K562 (cell line): ENCODE results near the gene ABI3BP. TPM values are rescaled to one million over a fixed set of nuclear protein-coding genes. Genes with fewer than 3 reads are reported as not detected.
A peak's percentile ranks its signal among the peaks of the same experiment; 100 is the strongest.

ENCODE experiments used
- ATAC-seq: fragments of 200-7000 bp; cut with Tn5 transposase; 3 replicates; pipeline ENCODE4 v1.9.1; 2020; ENCODE audit warnings: moderate library complexity
- BruUV-seq: library from RNA; stranded (reverse); fragments of 400-500 nt; replicated peaks from 2 replicates; lab custom pipeline; 2021; lab: Mats Ljungman, UMichigan
- CTCF ChIA-PET: fragments of 300-600 bp; formaldehyde crosslinking; extraction: SDS; loops from one replicate; lab custom pipeline; 2021; ENCODE audit warnings: low intra/inter-chr PET ratio; lab: Yijun Ruan, JAX
- POLR2A ChIA-PET: fragments of 300-600, 350-650 bp; sonication (Branson Sonifier 250); formaldehyde crosslinking; extraction: SDS; loops from one replicate; lab custom pipeline; 2021; ENCODE audit warnings: antibody characterized with exemption, inconsistent platforms; lab: Yijun Ruan, JAX
- DNase-seq, 4 experiments: peaks; one replicate each; pipeline versions ENCODE4 v3.0.0 to v3.0.0-alpha.2; 2011 to 2018; ENCODE audit warnings: low spot score in 3 of 4, mixed read lengths in 3 of 4; ENCODE audit errors: extremely low read depth in 1 of 4
- FAIRE-seq: peaks from 2 replicates; lab custom pipeline; 2011; peaks lifted over from hg19 to GRCh38; lab: Jason Lieb, UNC
- H2AFZ ChIP-seq: 2 replicates; pipeline ENCODE4 v1.6.0; 2011; ENCODE audit warnings: low read depth, low read length, control low read depth, inconsistent platforms
- H3K27ac ChIP-seq: fragments of 200-600 bp; 3 replicates; pipeline ENCODE4 v1.8.0; 2011; ENCODE audit warnings: low read depth, mild to moderate bottlenecking, control low read depth, inconsistent platforms, low read length, moderate library complexity, mixed read lengths; ENCODE audit errors: extremely low read depth
- H3K27me3 ChIP-seq, 2 experiments: fragments of 300-600 bp in 1 of 2; 2 replicates in 1 of 2; 3 replicates in 1 of 2; pipeline versions ENCODE4 v1.6.0 to v1.8.0; 2011; ENCODE audit warnings: inconsistent platforms in 2 of 2, low read length in 2 of 2, mild to moderate bottlenecking in 1 of 2, mixed read lengths in 1 of 2, moderate library complexity in 1 of 2; ENCODE audit not compliant: control insufficient read depth in 2 of 2, insufficient read depth in 2 of 2
- H3K36me3 ChIP-seq: fragments of 300-600 bp; 3 replicates; pipeline ENCODE4 v1.8.0; 2011; ENCODE audit warnings: mild to moderate bottlenecking, low read length, inconsistent platforms; ENCODE audit not compliant: control insufficient read depth, insufficient read depth
- H3K4me1 ChIP-seq, 2 experiments: fragments of 200-600 bp in 1 of 2; replicated peaks in 1 of 2; 2 replicates in 1 of 2; 3 replicates in 1 of 2; pipeline versions ENCODE4 v1.5.1 to v1.8.0; 2011; ENCODE audit warnings: inconsistent platforms in 2 of 2, low read length in 2 of 2, mild to moderate bottlenecking in 1 of 2, mixed read lengths in 1 of 2, moderate library complexity in 1 of 2; ENCODE audit not compliant: control insufficient read depth in 2 of 2, insufficient read depth in 2 of 2
- H3K4me2 ChIP-seq: 2 replicates; pipeline ENCODE4 v1.6.1; 2011; ENCODE audit warnings: low read length, control low read depth, inconsistent platforms, mixed read lengths; ENCODE audit not compliant: insufficient read depth
- H3K4me3 ChIP-seq: fragments of 200-600 bp; sonication (generic), shearing (Covaris generic); 2 replicates; pipeline ENCODE4 v1.5.1; 2016; ENCODE audit warnings: control low read depth, inconsistent platforms
- H3K79me2 ChIP-seq: fragments of 200-600 bp; 3 replicates; pipeline ENCODE4 v1.8.0; 2011; ENCODE audit warnings: low read length, inconsistent platforms; ENCODE audit not compliant: control insufficient read depth, insufficient read depth
- H3K9ac ChIP-seq, 2 experiments: 2 replicates each; pipeline versions ENCODE4 v1.6.0 to v1.6.1; 2011; ENCODE audit warnings: low read depth in 2 of 2, low read length in 2 of 2, control low read depth in 1 of 2, inconsistent platforms in 1 of 2, mild to moderate bottlenecking in 1 of 2, mixed read lengths in 1 of 2; ENCODE audit not compliant: insufficient read depth in 1 of 2
- H3K9me1 ChIP-seq: one replicate; pipeline ENCODE4 v1.6.0; 2011; ENCODE audit warnings: inconsistent platforms, mild to moderate bottlenecking, low read length, moderate library complexity; ENCODE audit not compliant: control insufficient read depth, insufficient read depth
- H3K9me3 ChIP-seq: replicated peaks from 2 replicates; pipeline ENCODE4 v1.5.1; 2011; ENCODE audit warnings: low read depth, low read length, inconsistent platforms; ENCODE audit not compliant: control insufficient read depth, insufficient read depth
- H4K20me1 ChIP-seq: replicated peaks from 2 replicates; pipeline ENCODE4 v1.6.1; 2011; ENCODE audit warnings: low read length, inconsistent platforms, mixed read lengths; ENCODE audit not compliant: control insufficient read depth, insufficient read depth
- NFIX ChIP-seq: fragments of 250-450 bp; sonication (Bioruptor Pico); IDR thresholded peaks from 2 replicates; pipeline ENCODE4 v1.4.0; 2020; ENCODE audit warnings: low read depth, mild to moderate bottlenecking, moderate library complexity
- REST ChIP-seq, 2 experiments: fragments of 450-650 bp; formaldehyde crosslinking in 1 of 2; IDR thresholded peaks; 2 replicates each; pipeline versions ENCODE4 v1.4.0 to v1.6.1; 2014 to 2020; ENCODE audit warnings: mild to moderate bottlenecking in 2 of 2, borderline replicate concordance in 1 of 2, low read depth in 1 of 2
- ZBED1 ChIP-seq: IDR thresholded peaks from 2 replicates; pipeline ENCODE4 v1.6.1; 2014
- WGBS: fragments of 100-300 bp; shearing (Covaris generic); methylation state at CpG from one replicate; pipeline ENCODE4 v1.1.6; 2016; ENCODE audit warnings: low coverage, mixed read lengths; ENCODE audit not compliant: insufficient coverage; ENCODE audit errors: missing lambda C conversion rate; 5-methylcytosine and 5-hydroxymethylcytosine counted together
- in situ Hi-C: fragments of 300-500 bp; cut with MboI; formaldehyde crosslinking; loops from 4 replicates; pipeline ENCODE4 v1.15.0; 2018; ENCODE audit warnings: inconsistent platforms, mixed read lengths
- intact Hi-C: fragments of 100-400 bp; cut with micrococcal nuclease; formaldehyde crosslinking; loops from 2 replicates; pipeline ENCODE4 v1.14.2; 2022
- polyA plus RNA-seq, 8 experiments: library from polyadenylated mRNA; depleted of rRNA in 4 of 8; stranded (reverse) in 5 of 8; unstranded in 3 of 8; fragments of >200 nt; fragmentation: Nextera tagmentation in 2 of 8; fragmentation: Illumina TruSeq in 1 of 8; extraction: Ambion mirVana in 2 of 8; extraction: Trizol in 1 of 8; gene quantifications; 2 replicates each; pipeline versions ENCODE4 v1.2.1 to v1.2.3, GENCODE V29; 2011 to 2014; ENCODE audit warnings: inconsistent platforms in 1 of 8, missing spikeins in 1 of 8
- total RNA-seq, 7 experiments: library from RNA; depleted of rRNA in 6 of 7; stranded (reverse); fragments of >200 nt in 6 of 7; fragmentation: Illumina TruSeq in 2 of 7; extraction: Trizol in 2 of 7; gene quantifications; 2 replicates each; pipeline versions ENCODE4 v1.2.1 to v1.2.3, GENCODE V29; 2011 to 2021; ENCODE audit warnings: low replicate concordance in 1 of 7

Gene ABI3BP
- total and polyA plus RNA-seq, 9 of the 15 experiments (the other 6 are each of a cell fraction or from before 2014, with no cell fraction given) = 0.01 to 0.24 (median 0.06) TPM; not detected in 5

GRCh38 chr3:100830931-100831330 is 162.3 kb downstream of the ABI3BP start (continued):
- TF ChIP-seq REST (IDR thresholded peaks at IDR 0.05; ENCODE audit: borderline replicate concordance) = no peak
- TF ChIP-seq REST (CRISPR knock-in tag; IDR thresholded peaks at IDR 0.05; ENCODE audit: low read depth) = no peak

- Histone ChIP-seq H3K4me3 (no peak overlapping the region), H3K4me2 (no peak overlapping the region), H4K20me1 (no peaks in the 10 kb centered on the region), H3K27me3 (peaks cover 2 to 3% of the 10 kb centered on the region in 2 experiments; a peak in 1 of 5 replicates), H3K4me1 (no peaks in the 10 kb centered on the region), H3K36me3 (no peaks in the 10 kb centered on the region), H3K79me2 (no peaks in the 10 kb centered on the region), H3K9ac (no peak overlapping the region), H3K27ac (no peak overlapping the region), H2AFZ (no peak overlapping the region), H3K9me1 (no peaks in the 10 kb centered on the region), H3K9me3 (no peaks in the 10 kb centered on the region)
- FAIRE-seq = no peak
- ATAC-seq = no peak
- no TSS peak for BruUV-seq
- ChIA-PET CTCF (no interaction called here), POLR2A (no interaction called here)
- no peak for DNase-seq
- in situ Hi-C loops (no loop called here), intact Hi-C loops (no loop called here)
- 0% methylated on average over 3 of the region's 3 CpGs for WGBS
- TF ChIP-seq NFIX (0 out of 2 replicates have a peak, but pooled peaks have one; percentile 15), ZBED1 (no peak)
Observed at GRCh38 chr3:100825574-100825973, 167.6 kb downstream of the ABI3BP start.
